Erythroblast (primary cell): ENCODE results near the gene CDYL2.

ENCODE experiments used
- DNase-seq, 2 experiments: peaks; one replicate each; lab custom pipeline; 2025; lab: John Stamatoyannopoulos, UW
- GATA1 ChIP-seq: IDR thresholded peaks from 2 replicates; pipeline ENCODE4 v1.6.1; 2011; ENCODE audit warnings: low read depth, mild to moderate bottlenecking, control low read depth, low read length, moderate library complexity
- POLR2A ChIP-seq: IDR thresholded peaks from 2 replicates; pipeline ENCODE4 v1.6.1; 2011; ENCODE audit warnings: mild to moderate bottlenecking, low read length

Gene CDYL2

DNA sequence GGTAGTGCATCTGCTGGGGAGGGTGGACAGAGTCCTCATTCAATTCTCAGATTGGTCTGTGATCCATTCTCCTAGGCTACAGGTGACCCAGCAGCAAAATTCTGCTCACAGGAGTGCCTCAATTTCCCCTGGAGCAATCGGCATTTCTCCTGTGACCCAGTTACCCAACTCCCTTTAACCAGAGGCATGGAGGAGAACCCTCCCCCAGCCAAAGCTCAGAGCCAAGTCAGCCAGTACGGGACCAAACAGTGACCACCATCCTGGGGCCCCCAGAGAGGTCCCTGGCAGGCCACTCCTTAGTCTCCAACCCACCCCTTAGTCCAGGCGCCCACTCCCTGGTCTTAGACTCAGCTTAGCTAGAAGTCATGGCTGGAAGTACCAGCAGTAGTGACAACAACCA lies 188.0 kb downstream of the CDYL2 start:
- TF ChIP-seq GATA1 = no peak
- TF ChIP-seq POLR2A = no peak
- DNase-seq = no peak

DNA sequence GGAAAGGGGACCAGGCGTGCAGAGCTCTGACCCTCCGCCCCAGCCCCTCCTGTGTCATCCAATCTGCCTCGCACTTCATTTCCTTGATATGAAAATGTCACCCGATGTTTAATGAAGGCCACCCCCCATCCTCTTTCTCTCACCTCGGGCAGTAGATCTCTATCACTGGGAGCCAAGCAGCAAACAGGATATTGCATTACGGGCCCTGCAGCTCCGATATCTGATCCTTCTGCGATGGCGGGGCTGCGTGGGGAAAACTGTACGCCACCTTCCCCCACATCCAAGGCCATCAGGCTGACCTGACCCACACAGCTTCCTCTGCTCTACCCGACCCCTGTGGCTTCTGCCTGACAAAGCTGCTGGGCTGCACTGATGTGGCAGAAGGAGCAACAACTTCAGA lies 188.7 kb downstream of the CDYL2 start:
- no peak for DNase-seq
- TF ChIP-seq POLR2A (no peak), GATA1 (no peak)

DNA sequence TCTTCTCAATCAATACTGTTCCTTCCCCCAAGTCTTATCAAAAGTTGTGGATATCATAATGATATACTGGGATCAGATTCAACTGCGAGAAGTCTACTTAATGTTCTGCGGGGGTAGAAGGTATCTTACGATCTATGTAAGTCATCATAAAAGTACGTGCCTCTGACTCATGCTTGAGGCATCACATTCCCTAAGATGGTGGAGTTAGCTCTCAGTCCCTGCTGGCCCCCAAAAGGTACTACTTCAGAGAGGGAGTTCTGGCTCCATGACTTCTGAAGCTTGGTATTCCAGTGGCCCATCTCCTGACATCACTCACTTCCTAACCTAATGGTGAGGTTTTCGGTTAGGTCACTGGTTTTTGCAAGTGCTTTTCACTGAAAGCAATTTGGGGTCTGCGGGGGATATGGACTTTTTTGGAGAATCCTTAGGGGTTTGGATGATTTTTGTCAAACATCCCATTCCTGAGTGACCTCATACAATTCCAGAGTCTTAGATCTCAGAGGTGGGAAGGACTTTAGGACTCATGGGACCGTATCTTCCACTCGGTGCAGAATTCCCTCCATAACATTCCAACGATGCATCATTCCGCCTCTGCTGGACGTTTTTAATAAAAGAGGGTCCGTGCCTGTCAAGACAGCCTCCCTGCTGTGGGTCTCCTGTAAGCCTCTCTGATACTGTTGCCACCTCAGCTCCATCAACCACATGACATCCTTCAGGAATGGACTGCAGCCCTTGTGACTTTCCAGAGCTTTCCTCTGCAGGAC lies 189.3 kb downstream of the CDYL2 start:
- TF ChIP-seq GATA1 = no peak
- TF ChIP-seq POLR2A = no peak
- DNase-seq = no peak

DNA sequence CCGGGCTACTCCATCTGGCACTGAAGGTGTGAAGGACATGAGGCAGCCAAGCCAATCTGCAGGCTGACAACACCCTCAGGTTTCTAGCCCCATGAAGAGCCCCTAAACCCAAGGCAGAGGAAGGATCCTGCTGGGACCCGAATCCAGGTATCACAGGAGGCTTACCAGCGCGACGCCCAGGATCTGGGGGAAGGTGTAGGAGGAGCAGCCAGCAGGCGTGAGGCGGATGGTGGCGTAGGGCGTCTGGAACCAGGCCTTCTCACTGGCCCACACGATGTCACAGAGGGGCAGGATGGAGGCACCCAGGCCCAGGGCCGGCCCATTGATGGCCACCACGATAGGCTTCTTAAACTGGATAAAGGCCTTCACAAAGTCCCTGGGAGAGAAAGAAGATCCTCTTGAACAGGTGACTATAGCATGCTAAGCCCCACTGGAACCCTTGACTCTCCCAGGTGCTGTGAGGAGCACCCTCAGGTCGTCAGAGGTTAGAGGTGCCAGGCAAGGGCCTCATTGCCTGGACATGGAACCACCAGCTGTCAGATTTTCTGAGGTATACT lies 191.9 kb downstream of the CDYL2 start:
- TF ChIP-seq GATA1 = no peak
- TF ChIP-seq POLR2A = no peak
- DNase-seq = no peak

DNA sequence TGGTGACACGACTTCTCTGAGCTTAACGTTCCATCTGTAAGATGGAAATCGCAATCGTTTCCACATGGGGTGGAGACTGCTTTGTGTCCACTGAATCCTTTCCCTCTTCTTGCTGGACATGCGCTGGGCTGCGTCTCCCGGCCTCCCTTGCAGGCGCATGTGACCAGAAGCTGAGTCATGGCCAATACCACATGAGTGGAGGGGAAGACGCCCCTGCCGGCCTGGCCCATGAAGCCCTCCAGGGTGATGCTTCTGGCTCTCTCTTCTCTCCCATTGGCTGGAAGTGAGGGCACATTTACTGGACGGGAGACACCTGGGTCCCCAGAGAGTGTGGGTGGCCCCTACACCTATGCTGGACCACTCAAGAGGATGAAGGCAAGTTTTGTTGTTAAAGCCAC lies 192.5 kb downstream of the CDYL2 start:
- TF ChIP-seq GATA1 (no peak), POLR2A (no peak)
- no peak for DNase-seq

DNA sequence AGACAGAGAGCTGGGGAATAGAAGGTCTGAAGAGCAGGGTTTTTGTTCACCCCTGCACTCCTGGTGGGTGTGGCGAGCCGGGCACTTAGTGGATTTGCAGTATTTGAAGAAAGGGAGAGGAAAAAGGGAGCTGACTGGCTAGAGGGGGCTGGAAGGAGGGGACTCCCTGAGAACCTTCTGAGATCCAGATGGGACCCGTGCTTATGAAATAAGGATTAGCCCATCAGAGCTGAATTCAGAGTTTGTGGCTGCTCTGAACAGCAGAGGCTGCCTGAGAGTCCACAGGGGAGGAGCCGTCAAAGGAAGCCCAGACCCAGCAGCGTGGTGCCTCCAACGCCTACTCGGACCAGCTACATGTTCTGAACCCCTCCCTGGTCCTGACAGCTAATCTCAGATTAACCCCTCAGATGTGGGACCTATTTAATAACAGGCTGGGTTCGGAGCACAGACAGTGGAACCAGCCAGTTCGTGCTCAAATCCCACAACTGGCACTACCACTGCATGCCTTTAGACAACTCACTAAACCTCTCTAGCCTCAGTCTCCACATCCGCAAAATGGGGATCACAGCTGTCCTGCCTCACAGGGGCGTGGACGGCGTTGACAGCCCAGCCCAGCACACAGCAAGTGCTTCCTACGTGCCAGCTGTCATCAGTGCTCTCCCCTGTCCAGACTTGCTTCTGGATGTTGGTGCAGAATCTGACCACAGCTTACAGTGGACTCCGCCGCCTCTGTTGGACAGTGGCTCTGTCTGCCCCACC lies 193.0 kb downstream of the CDYL2 start:
- no peak for TF ChIP-seq POLR2A
- no peak for TF ChIP-seq GATA1
- no peak for DNase-seq

DNA sequence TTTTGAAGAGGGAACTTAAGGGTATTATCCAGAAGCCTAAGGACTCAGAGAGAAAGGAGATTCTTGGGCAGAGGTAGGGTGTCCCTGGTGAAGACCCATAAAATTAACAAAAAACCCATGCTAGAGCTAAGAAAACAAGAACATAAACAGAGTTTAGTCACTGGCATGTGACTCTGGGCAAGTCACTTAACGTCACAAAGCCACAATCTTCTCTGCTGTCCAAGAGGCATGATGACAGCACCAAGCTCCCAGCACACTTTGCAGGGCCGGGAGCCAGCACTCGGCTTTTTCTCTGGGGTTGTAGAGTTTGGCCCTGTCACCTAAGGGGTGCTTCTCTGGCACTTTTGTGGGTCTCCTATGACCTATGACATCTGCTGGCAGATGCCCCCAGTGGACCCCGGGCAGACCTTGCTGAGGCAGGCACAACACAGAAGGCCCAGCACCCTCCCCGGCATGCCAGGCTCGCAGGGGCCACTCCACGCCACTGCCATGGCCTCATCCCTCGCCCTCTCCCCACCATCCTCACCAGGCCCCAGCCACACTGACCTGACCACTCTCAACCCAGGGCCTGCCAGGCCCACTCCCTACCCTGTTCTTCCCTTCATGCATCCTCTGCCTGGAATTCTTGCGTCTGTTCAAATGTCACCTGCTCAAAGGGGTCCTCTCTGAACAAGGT lies 193.8 kb downstream of the CDYL2 start:
- peak in 1 of 2 experiments; percentile 34 for DNase-seq
- TF ChIP-seq GATA1 (no peak), POLR2A (no peak)

DNA sequence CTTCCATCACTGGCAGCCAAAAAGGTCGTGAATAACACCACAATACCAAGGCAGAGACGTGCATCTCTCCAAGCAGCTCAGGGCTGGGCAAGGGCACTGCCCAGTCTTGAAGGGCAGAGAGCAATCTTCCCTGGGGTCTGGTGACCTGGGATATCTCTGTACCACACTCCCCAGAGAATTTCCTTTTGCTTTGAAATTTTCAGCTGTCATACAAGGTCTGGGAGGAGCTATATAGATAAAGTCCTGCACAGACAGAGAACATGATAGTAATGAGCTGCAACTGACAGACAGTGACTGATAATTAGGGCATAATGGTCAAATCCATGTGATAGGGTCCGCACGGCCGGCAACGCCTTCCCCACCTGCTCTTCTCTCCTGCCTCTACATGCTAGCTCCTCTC lies 195.5 kb downstream of the CDYL2 start:
- peak; percentile 56 to 85 for DNase-seq
- TF ChIP-seq GATA1 = no peak
- TF ChIP-seq POLR2A = no peak

DNA sequence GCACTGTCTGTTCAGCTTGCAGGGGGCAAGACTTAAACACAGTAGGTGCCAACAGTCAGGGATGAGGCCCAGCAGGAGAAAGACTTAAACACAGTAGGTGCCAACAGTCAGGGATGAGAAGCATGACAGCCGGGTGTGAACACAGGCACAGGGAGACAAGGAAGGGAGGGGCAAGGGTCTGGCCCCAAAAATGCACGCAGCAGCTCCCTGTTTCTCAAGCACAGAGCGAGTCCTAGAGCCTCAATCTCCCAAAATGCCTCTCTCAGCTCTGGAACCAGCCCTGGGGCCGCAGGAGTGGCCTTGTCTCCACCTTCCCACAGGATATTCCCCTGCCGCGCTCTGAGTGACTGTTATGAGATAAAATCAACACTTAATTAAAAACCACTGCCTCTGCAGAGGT lies 197.2 kb downstream of the CDYL2 start:
- no peak for DNase-seq
- no peak for TF ChIP-seq GATA1
- TF ChIP-seq POLR2A = no peak

DNA sequence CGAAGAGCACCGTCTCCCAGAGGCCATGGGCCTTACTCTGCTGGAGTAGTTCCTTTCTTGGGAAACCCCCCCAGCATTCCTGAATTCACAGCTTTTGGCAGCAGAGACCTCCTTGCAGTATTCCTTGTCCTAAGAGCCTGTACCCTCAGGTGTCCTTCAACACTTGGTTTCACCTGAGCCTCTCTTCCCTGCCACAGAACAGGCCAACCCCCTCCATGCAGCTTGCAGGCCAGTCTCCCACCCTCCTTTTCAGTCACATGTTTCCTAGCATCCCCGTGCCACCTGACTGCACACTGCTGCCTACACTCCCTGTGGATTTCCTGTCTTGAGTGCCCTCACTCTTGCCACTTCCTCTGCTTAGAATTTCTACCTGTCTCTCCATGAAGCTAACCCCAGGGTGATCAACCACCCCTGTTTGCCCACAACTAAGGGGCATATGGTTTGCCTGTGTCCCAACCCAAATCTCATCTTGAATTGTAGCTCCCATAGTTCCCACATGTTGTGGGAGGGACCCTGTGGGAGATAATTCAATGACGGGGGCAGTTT lies 198.1 kb downstream of the CDYL2 start:
- DNase-seq = no peak
- TF ChIP-seq GATA1 (no peak), POLR2A (no peak)

DNA sequence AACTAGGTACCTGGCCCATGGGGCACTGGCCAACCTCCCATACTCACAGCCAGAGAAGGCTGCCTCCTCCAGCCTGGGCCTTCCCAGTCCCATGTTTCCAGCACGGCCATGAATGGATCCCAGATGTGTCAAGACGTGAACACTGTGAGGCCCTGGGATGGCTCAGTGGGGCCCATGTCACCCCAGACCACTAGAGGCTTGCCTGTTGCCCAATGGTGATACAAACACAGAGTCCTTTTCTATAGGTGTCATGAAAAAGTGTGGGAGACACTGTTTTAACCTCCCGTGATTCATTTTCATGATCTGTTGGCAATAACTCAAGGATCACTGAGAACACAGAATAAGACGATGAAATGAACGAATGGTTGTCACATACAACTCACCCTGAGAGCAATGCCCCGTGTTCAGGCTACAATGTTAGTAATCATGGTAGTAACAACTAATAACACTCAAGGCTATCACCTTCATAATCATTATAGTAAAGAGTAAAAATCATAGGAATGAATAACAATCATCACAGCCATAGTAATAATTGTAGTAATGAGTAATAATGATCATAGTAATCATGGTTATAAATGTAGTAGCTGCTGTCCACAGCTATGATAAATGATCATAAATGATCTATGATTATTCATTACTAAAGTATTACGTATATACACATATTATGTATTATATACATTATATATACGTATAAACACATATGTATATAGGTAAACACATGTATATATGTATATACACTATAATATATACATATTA lies 199.6 kb downstream of the CDYL2 start:
- no peak for DNase-seq
- TF ChIP-seq POLR2A = no peak
- no peak for TF ChIP-seq GATA1

DNA sequence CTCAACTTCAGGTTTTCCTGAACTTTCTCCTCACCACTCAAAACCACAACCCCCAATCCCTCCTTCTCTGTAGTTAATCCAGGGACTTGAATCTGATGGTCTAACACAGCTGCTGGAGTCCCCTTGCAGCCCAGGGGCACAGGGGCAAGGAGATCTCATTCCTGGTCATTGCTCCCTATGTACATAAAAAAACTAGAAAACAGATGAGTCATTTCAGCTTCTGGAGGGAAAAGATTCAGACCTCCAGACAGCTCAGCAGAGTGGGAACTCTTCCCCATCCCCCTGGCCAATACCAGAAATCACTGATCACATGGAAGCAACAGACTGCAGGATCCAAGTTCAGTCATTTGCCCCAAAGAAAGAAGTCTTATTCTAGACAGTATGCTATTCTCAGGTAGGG lies 201.5 kb downstream of the CDYL2 start:
- no peak for DNase-seq
- no peak for TF ChIP-seq POLR2A

DNA sequence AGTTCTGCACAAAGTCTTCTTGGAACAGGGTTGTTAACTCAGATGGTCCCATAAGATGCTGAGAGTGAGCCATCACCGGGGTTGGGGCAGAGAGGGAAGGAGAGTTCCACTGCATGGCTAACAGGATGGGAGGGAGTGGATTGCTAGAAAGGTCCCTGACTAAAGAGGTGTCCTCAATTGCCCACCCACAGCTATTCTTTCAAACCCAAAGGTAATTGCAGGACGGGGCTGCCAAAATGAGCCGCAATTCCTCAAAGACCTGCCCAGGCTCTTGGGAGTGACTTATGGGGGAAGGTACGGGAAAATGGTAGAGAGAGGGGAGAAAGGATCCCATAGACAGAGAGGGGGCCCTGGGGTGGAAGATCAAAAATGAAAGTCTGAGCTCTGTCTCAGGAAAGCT lies 203.2 kb downstream of the CDYL2 start:
- TF ChIP-seq GATA1 (no peak), POLR2A (no peak)
- no peak for DNase-seq

DNA sequence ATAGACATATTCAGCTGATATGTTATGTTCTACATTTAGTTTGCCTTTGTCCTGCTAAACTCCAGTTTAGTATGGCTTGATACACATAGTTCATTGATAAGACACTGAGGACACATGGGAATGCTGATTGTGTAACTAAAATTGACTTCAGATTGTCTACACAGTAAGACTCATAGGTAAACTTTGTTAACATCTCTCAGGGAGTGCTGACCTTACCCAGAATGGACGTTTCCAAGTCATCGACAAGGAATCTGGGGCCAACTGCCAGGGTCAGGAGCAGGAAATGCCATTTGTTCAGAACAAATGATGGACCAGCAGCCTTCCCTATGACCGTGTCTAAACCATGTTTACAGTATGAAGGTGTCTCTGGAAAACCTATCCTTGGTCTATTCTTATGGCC lies 204.9 kb downstream of the CDYL2 start:
- no peak for DNase-seq

More for the DNA sequence above, 204.9 kb downstream of the CDYL2 start:
- no peak for TF ChIP-seq GATA1
- no peak for TF ChIP-seq POLR2A
